GDM1 (cell line): ENCODE measurements around the gene AATF.

Source experiments
- DNase-seq: peaks from one replicate; lab custom pipeline; 2025; lab: John Stamatoyannopoulos, UW

The AATF gene

DNA sequence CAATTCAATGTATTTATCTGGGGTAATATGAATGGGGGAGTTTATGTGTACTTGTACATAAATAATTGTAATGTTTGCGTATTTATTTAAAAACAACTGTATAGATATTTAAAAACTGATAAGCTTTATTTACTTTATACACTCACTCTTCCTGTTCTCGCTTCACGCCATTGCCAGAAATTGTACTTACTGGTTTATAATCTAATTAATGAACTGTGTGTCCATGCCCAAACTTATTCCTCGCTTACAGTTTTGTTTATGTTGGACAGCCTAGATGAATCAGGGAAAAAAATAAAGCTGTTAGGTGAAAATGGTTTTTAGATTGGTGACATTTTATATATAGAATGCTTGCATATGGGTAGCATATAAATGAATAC lies 30.8 kb downstream of the AATF start:
- DNase-seq = no peak

DNA sequence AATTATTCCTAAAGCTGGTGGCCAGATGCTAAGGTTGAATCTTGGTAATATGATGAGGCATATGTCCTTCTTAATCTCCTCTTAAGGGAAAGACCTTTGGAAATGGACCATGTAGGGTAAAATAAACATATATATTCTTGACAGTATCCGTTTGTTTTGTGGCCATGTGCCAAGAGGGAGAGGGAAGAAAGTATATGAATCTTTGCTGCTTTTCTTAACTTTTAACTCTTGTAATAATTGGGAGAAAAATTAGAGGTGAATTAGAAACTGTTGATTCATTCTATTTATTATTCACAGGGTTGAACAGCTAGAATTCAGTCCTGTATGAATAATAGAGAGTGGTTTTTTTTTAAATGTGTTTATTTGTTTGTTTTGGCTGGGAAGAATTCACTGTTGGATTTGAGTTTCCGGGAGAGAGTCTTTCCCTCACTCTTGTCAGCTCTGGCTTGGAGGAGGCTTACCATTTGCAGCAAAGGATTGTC lies 31.6 kb downstream of the AATF start:
- no peak for DNase-seq

DNA sequence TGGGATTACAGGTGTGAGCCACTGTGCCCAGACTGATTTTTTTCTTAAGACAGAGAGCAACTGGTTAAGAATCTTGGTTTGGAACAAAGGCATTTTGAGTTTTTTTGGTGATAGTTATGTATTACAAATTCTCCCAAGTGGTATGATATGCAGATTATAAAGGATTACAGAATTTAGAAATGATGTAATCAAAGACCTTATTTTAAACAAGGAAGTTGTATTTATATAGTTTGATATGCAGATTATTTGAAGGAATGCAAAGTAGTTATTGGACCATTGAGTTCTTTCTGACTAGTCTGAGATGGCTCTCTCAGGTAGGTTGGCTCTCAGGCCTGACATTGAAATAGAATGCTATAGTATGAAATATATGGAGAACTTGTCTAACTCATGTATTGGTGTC lies 34.9 kb downstream of the AATF start:
- no peak for DNase-seq

DNA sequence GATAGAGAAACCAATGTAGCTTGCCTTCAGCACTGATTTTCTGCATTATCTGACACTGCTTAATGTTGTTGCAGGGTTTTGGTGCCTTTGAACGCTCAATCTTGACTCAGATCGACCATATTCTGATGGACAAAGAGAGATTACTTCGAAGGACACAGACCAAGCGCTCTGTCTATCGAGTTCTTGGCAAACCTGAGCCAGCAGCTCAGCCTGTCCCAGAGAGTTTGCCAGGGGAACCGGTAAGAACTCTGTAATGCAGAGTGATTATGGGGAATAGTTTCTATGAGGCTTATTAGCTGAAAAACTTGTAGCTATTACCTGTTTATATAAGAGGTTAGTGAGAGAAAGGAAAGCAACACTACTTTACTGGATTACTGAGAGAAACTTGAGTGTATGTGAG lies 40.4 kb downstream of the AATF start:
- DNase-seq = no peak

DNA sequence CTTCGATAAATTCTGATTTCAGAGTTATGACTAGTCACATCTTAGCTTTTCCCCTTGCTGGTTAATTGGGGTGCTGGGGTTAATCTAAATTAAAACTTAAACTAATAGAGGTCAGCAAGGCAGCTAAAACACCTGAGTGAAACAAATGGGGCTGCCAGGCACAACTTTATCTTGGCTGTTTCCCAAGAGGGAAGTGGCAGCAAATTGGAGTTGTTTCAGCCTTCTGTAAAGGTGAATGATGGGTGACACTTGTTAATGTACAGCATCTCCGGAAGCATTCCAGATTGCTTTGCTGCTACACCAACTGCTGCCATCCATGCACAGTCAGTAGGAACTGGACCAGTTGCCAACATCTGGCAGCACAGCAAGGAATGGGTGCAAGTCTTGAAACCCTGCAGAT lies 43.9 kb downstream of the AATF start:
- no peak for DNase-seq

DNA sequence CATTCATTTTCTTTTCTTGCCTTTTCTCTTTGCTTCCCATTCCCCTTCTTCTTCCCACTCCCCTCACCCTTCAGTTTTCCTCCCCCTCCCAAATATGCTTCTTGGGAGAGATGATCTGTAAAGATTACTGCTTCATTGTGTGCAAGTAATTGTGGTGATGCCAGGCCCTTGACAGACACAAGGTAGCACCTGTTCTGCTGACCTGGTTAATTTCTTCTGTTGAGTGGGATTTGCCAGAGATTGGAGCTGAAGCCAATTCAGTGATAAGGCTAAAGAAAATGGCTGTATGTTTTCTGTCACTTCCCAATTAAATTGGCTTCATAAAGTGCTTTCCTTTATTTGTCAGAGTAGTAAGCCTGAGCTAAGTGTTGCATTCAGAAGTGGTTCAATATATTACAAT lies 44.5 kb downstream of the AATF start:
- no peak for DNase-seq

DNA sequence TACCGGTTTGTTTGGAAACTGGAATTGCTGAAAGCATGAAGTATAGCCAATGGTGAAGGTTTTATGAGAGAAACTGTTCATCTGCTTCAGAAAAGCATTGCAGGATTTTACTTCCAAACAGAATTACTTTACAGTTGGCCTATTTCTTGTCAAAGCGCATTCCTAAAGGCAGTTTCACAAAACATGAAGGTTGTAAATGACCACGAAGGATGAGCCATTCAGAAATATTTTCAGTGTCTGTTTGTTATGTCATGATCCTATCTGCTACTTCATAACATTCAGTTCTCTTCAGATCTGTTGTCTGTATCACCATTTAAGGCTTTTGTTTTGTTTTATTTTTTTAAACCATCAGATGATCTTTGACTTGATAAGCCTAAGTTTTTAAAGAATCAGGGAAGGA lies 45.7 kb downstream of the AATF start:
- DNase-seq = no peak

DNA sequence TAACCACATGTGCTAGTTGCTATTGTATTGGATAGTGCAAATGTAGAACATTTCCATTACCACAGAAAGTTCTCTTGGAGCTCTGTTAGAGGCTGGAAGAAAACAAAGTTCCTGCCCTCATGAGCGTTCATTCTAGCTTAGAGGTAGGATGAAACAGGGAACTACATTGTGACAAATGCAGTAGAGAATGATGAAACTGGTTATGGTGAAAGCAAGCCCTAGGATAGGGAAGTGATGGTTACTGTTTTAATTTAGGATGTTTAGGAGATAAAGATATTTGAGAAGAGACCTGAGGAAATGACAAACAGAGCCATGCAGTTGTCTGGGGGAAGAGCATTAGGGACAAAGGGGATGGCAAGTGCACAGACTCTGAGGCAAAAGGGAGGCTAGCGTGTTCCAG lies 50.7 kb downstream of the AATF start:
- no peak for DNase-seq

DNA sequence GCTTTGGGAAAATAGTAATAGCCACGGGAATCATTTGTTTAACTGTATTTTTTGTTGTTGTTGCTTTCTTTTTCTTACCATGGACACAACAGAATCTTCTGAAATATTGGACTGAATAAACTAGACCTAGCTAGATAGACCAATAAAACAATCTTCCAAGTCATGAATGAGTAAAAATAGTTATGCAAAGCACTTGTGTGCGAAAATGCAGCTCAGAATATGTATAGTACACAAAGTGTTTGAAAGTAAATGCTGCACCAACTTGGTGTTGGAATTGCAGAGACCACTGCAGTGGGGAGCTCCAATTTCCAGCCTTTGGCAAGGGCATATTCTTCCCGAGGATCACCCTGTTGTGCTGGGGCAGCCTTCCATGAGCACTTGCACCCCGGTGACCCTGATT lies 68.0 kb downstream of the AATF start:
- no peak for DNase-seq

DNA sequence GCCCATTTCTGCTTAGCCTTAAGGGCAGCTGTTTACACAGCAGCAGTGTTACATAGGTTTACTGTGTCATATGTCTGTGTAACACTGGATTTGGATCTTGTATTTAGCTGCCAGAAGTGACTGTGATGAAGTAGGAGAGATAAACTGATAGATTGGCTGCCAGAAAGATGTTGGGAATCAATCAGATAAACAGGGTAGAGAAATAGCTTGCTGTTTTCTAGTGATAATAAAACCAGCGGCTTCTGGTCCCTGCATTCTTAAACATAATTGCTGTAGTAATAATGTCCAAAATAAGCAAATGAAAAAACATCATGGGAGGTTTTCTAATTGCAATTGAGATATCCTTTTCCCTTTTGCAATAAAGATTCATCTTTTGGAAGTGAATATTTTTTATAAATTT lies 68.7 kb downstream of the AATF start:
- no peak for DNase-seq

DNA sequence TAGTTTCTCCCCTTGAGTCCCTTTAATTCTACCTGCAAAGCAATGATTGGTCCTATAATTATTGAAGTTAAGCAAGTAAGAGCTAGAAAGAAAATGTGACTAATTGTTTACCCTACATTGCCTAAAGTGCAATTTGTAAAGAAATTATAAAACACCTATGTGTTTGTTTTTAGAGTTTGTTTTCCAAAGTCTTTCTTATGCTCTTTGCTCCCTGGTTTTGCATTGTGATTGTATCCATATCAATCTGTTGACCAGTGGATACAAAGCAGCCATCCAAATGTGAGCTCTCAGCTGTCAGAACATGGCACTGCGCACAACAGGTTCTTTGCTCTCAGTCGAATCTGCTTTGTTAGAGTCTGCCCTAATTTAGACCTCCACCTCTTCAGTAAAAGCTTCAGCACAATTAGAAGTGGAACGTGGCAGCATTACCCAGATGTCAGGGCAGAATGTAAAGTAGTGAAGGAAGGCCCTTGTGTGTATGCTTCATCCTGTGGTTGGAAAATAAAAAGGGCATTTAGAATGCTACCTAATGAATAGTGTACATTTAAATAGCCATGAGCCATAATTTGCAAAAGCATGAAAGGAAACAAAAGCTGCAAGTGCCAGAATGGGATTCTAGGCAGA lies 70.5 kb downstream of the AATF start:
- no peak for DNase-seq

DNA sequence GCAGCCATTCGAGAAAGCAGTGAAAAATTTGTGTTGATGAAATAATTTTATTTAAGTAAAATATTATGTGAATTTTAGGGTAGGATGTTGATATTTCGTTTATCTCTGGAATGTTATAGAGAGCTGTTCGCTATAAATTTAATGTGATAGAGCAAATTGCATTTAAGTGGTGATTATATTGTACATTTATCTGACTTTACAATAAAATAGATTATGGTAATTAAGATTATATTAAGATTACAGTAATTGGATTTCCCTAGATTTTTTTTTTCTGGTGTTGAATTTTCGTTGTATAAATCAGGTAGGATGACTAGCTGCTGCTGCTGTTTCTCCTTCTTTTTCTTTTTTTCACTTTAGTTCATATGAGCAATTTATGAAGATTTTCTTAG lies 71.0 kb downstream of the AATF start:
- no peak for DNase-seq

DNA sequence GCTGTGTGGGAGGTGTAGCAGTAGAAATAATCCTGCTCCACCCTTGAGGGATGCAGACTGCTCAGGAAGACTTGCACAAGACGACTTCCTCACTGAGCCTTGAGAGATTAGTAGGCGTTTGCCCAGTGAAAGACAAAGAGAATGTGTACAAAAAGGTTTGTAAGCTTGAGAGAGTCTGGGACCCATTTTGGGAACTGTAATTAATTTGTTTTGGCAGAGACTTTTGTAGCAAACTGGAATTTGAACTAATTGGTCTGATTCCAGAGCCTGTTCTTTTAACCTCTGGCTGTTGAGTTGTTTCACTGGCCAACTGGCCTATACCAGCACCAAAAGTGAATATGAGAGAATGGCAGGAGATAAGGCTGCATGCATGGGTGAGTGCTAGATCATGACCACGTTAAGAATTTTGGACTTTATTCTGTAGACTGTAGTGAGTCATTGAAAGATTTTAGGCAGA lies 75.5 kb downstream of the AATF start:
- DNase-seq = no peak

DNA sequence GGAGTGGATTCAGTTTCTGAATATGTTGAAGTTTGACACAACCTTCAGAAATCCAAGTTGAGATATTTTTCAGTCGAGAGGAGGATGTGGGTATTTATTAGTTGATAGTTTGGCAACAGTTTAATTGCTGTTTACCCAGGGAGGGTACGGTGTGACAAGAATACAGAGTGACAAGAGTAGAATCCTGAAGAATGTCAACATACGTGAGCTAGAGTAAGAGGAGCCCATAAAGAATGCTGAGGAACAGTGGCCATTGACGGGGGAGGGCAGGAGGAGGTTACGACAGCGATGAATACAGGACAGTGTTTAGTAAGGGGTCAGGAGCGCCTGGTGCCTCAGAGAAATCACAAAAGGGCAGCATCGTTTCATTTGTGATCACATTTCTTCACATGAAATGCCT lies 76.5 kb downstream of the AATF start:
- DNase-seq = no peak

DNA sequence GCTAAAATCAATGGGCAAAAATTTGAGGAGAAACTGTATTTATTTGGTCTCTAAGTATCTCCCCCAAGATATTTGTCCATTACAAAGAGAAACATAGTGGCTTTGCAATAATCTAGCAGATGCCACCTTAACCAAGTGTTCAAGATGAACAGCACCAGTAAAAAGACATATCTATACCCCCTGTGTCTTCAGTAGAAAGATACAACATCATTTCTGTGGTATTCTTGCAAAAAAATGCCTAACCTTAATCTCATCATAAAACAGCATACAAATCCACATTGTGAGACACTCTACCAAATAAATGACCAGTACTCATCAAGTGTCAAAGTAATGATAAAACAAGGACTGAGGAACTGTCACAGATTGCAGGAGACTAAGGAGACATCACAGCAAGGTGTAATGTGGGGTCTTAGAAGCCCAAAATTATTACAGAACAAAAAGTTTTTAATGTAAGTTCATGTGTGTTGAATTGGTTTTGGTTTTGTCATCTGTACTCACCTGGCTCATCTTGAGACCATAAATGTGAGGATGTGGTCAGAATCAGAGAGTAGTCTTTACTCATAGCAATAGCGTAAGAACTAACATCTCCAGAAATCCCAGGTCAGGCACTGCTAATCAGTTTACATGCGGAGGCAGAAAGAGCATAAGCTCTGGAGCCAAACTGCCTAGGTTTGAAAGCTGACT lies 77.2 kb downstream of the AATF start:
- DNase-seq = no peak

DNA sequence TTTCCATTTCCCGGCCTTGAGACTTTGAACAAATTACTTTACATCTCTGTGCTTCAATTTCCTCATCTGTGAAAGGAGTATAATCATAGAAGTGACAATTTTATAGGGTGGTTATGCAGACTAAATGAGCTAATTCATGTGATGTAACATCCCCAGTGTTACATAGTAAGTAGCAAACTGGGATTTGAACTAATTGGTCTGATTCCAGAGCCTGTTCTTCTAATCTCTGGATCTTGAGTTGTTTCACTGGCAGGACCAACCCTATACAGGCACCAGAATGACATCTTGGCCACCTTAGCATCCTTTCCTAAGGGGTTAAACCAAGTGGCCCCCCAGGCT lies 77.7 kb downstream of the AATF start:
- no peak for DNase-seq

DNA sequence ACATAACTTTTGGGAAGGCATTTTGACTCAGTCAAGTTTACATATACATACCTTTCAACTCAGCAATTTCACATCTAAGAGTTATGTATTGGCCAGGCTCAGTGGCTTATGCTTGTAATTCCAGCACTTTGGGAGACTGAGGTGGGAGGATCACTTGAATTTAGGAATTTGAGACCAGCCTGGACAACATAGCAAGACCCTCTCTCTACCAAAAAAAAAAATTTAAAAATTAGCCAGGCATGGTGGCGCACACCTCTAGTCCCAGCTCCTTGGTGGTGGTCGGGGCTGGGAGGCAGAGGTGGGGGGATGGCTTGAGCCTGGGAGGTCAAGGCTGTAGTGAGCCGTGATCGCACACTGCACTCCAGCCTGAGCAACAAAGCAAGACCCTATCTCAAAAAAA lies 79.3 kb downstream of the AATF start:
- no peak for DNase-seq

DNA sequence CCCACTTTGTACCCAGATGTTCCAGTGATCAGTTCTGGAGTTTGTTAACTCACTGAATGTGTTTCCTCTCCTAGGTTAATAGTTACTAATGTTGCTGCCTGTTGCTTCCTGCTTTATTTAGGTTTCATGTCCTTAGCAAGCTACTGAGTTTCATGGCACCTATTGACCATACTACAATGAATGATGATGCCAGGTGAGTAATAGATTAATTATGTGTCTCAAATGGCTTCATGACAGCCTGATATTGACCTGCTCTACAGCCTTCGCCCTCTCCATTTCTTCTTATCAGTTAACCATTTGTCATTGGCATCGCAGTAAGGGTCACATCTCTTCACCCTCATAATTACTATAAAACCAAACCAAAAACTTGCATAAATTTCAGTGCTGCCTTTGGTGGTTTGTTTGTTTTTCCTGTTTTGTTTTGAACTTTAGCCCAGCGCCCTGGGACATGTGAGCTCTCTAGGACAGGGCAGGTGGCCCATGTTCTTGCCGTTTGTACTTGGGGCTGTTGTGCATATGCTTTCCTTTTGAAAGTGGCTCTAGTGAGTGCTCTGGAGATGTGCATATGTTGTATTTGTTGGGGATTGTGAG lies 82.8 kb downstream of the AATF start:
- DNase-seq = no peak

DNA sequence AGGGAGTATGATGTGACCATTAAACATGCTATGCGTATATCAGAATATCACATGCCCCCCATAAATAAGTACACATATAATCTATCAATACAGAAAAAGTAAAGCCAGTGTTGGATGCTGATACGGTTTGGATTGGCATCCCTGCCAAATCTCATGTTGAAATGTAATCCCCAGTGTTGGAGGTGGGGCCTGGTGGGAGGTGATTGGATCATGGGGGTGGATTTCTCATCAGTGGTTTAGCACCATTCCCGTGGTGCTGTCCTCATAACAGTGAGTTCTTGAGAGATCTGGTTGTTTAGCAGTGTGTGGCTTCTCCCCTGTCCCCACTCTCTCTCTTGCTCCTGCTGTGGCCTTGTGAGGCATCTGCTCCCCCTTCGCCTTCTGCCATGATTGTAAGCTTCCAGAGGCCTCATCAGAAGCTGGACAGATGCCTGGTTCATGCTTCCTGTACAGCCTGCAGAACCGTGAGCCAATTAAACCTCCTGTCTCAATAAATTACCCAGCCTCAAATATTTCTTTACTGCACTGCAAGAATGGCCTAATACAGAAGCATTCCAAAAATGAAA lies 88.9 kb downstream of the AATF start:
- no peak for DNase-seq

DNA sequence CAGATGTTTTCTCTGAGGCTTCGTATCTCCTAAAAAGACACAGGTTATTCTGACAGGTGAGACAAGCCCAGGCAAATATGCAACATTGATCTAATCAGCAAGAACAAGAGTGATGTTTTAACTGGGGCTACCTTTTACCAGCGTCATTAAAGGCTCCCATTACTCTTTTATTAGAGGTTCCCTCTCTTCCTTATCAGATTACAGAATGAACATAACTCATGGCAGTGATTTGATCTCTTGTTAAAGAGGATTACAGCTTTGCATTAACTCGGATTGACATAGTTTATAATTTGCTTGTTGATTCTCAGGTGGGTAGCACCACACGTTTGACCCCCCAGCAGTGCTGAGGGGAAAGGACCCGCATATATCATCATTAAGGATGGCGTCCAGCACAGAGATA lies 90.5 kb downstream of the AATF start:
- no peak for DNase-seq

DNA sequence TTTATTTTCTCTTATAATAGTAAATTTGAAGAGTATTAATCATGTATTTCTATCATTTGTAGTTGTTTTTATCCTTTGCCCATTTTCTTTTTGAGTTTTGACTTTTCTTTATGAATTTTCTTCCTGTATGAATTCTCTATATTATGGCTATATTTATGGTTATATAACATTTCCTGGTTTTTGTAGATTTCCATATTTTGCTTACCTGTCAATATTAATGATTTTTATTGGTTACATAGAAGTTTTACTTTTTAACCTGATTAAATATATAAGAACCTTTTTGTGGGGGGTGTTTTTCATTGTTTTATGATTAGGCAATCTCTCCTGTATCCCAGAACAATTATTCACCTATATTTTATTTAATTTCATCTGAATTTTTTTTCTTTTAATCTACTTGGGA lies 93.2 kb downstream of the AATF start:
- no peak for DNase-seq

DNA sequence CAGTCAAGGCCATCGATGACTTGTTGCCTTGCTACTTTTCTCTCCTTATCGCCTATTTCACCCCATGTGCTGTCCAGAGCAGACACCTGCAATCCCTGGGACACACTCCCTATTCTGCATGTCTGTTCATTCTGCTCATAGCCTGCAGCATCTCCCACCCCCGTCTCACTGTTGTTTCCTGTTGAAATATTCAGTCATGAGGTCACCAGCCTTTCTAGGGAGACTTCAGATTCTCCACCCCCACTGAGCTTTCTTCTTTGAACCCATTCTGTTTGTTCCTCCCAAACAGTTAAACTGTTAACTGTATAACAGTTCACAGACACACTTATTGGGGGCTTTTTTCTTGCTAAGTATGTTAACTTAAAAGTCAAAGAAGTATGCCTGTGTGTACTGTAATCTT lies 94.4 kb downstream of the AATF start:
- no peak for DNase-seq

DNA sequence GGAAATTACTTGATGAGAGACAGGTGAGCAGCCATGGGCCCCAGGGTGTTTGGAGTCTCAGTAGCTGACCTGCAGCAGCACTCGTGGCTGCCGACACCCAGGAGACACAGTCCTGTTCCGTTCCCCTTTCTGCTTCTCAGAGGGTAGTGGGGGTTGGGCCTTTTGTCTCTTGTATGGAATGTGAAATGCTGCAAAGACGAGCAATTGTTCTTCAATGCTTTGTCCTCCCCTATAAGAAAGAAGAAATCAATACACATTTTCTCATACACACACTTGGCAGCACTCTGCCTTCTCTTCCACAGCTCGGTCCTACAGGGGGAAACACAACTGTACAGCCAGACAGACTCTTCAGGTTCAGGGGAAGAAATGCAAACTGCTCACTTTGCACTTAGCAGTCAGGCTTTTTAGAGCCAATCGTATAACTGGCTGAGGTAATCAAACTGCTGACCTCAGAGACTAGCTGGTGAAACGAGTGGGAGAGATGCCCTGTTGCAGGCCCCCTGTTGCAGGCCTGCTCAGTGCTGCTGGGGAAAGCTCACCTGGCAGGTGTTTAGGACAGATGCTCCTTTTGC lies 96.7 kb downstream of the AATF start:
- no peak for DNase-seq
